IMR-90 (cell line): ENCODE data around the gene NLGN3. TPM values are rescaled to one million over a fixed set of nuclear protein-coding genes. Genes with fewer than 3 reads are reported as not detected.

Experiments used
- ATAC-seq: fragments of 200-7000 bp; cut with Tn5 transposase; 2 replicates; pipeline ENCODE4 v1.9.1; 2020; ENCODE audit warnings: low read depth, mild to moderate bottlenecking, moderate library complexity
- BruUV-seq: library from RNA; stranded (reverse); fragments of 400-500 nt; replicated peaks from 2 replicates; lab custom pipeline; 2021; lab: Mats Ljungman, UMichigan
- CTCF ChIA-PET: fragments of 300-600 bp; formaldehyde crosslinking; extraction: SDS; loops from one replicate; lab custom pipeline; 2021; ENCODE audit warnings: antibody characterized with exemption; lab: Yijun Ruan, JAX
- POLR2A ChIA-PET: fragments of 300-600 bp; sonication (Branson Sonifier 250); formaldehyde crosslinking; loops from one replicate; lab custom pipeline; 2022; ENCODE audit warnings: antibody characterized with exemption; ENCODE audit not compliant: unreplicated experiment; lab: Charles Lee
- DNase-seq: peaks from one replicate; pipeline ENCODE4 v3.0.0; 2013
- H2AFZ ChIP-seq: replicated peaks from 2 replicates; pipeline ENCODE3; 2013; ENCODE audit warnings: low read length, mild to moderate bottlenecking; ENCODE audit not compliant: poor library complexity
- H2AK5ac ChIP-seq: 2 replicates; pipeline ENCODE4 v1.6.1; 2013; ENCODE audit warnings: low read depth, low read length, inconsistent platforms
- H2AK9ac ChIP-seq: replicated peaks from 2 replicates; pipeline ENCODE3; 2013; ENCODE audit warnings: mild to moderate bottlenecking, low read depth, low read length, moderate library complexity; ENCODE audit not compliant: poor library complexity
- H2BK120ac ChIP-seq: 2 replicates; pipeline ENCODE4 v1.6.1; 2013; ENCODE audit warnings: low read depth, low read length, inconsistent platforms
- H2BK15ac ChIP-seq: 3 replicates; pipeline ENCODE4 v1.6.1; 2013; ENCODE audit warnings: low read depth, low read length, inconsistent platforms
- H2BK20ac ChIP-seq: 2 replicates; pipeline ENCODE4 v1.6.1; 2013; ENCODE audit warnings: low read depth, mild to moderate bottlenecking, inconsistent platforms, low read length, moderate library complexity
- H2BK5ac ChIP-seq: 2 replicates; pipeline ENCODE4 v1.6.1; 2013; ENCODE audit warnings: mild to moderate bottlenecking, low read depth, low read length, inconsistent platforms; ENCODE audit not compliant: poor library complexity, severe bottlenecking
- H3K14ac ChIP-seq: replicated peaks from 2 replicates; pipeline ENCODE4 v1.6.1; 2013; ENCODE audit warnings: low read depth, low read length, inconsistent platforms
- H3K18ac ChIP-seq: 2 replicates; pipeline ENCODE4 v1.6.1; 2013; ENCODE audit warnings: low read depth, low read length, control low read depth
- H3K23ac ChIP-seq: 2 replicates; pipeline ENCODE4 v1.6.1; 2013; ENCODE audit warnings: low read depth, low read length, inconsistent platforms
- H3K27ac ChIP-seq: 2 replicates; pipeline ENCODE4 v1.5.1; 2013; ENCODE audit warnings: mild to moderate bottlenecking, control low read depth, low read length; ENCODE audit not compliant: insufficient read depth
- H3K27me3 ChIP-seq: 2 replicates; pipeline ENCODE4 v1.6.1; 2013; ENCODE audit warnings: low read length; ENCODE audit not compliant: control insufficient read depth, insufficient read depth
- H3K36me3 ChIP-seq: 2 replicates; pipeline ENCODE4 v1.6.1; 2013; ENCODE audit warnings: low read length, mixed read lengths; ENCODE audit not compliant: control insufficient read depth, insufficient read depth
- H3K4ac ChIP-seq: 2 replicates; pipeline ENCODE4 v1.6.1; 2013; ENCODE audit warnings: low read depth, low read length, inconsistent platforms
- H3K4me1 ChIP-seq: 2 replicates; pipeline ENCODE4 v1.6.1; 2013; ENCODE audit warnings: low read length, mixed read lengths; ENCODE audit not compliant: control insufficient read depth, insufficient read depth
- H3K4me2 ChIP-seq: 2 replicates; pipeline ENCODE4 v1.6.1; 2013; ENCODE audit warnings: low read depth, mild to moderate bottlenecking, control low read depth, low read length, moderate library complexity
- H3K4me3 ChIP-seq: 2 replicates; pipeline ENCODE4 v1.5.1; 2013; ENCODE audit warnings: low read depth, mild to moderate bottlenecking, control low read depth, low read length, moderate library complexity; ENCODE audit not compliant: insufficient read depth
- H3K56ac ChIP-seq: 2 replicates; pipeline ENCODE4 v1.6.1; 2013; ENCODE audit warnings: low read length, inconsistent platforms; ENCODE audit not compliant: insufficient read depth; ENCODE audit errors: extremely low read depth
- H3K79me1 ChIP-seq, 2 experiments: 2 replicates each; pipeline ENCODE4 v1.6.1; 2013; ENCODE audit warnings: low read length in 2 of 2, inconsistent platforms in 1 of 2, low read depth in 1 of 2
- H3K9ac ChIP-seq: 2 replicates; pipeline ENCODE4 v1.6.1; 2013; ENCODE audit warnings: low read depth, low read length, control low read depth
- H3K9me1 ChIP-seq: 2 replicates; pipeline ENCODE4 v1.6.1; 2013; ENCODE audit warnings: low read length, inconsistent platforms; ENCODE audit not compliant: insufficient read depth
- H3K9me3 ChIP-seq: 2 replicates; pipeline ENCODE4 v1.6.1; 2013; ENCODE audit warnings: low read length; ENCODE audit not compliant: control insufficient read depth, insufficient read depth
- H4K20me1 ChIP-seq: 2 replicates; pipeline ENCODE4 v1.6.1; 2013; ENCODE audit warnings: low read length, inconsistent platforms; ENCODE audit not compliant: insufficient read depth
- H4K5ac ChIP-seq: 2 replicates; pipeline ENCODE4 v1.6.1; 2013; ENCODE audit warnings: mild to moderate bottlenecking, low read depth, low read length, control low read depth
- H4K8ac ChIP-seq, 2 experiments: 2 replicates each; pipeline ENCODE4 v1.6.1; 2013; ENCODE audit warnings: low read depth in 2 of 2, low read length in 2 of 2, control low read depth in 1 of 2, inconsistent platforms in 1 of 2
- H4K91ac ChIP-seq: 2 replicates; pipeline ENCODE4 v1.6.1; 2013; ENCODE audit warnings: low read depth, low read length, inconsistent platforms; ENCODE audit not compliant: insufficient read depth
- BHLHE40 ChIP-seq: fragments of 150-350 bp; IDR thresholded peaks from 2 replicates; pipeline ENCODE4 v1.6.1; 2016; ENCODE audit warnings: mild to moderate bottlenecking, low read depth, low read length
- CEBPB ChIP-seq: IDR thresholded peaks from 2 replicates; pipeline ENCODE4 v1.6.1; 2012; ENCODE audit warnings: low read depth, low read length, improper control_type of control experiment
- CTCF ChIP-seq: conservative IDR thresholded peaks from 2 replicates; pipeline ENCODE4 v1.5.1; 2012; ENCODE audit warnings: mild to moderate bottlenecking, low read depth, low read length, improper control_type of control experiment
- ELK1 ChIP-seq: fragments of 150-350 bp; IDR thresholded peaks from 2 replicates; pipeline ENCODE4 v1.6.1; 2016; ENCODE audit warnings: low read depth, mild to moderate bottlenecking, low read length, moderate library complexity, borderline replicate concordance
- FOS ChIP-seq: fragments of 150-350 bp; IDR thresholded peaks from 2 replicates; pipeline ENCODE4 v1.6.1; 2016; ENCODE audit warnings: low read depth, low read length
- MAFK ChIP-seq: IDR thresholded peaks from 2 replicates; pipeline ENCODE4 v1.6.1; 2012; ENCODE audit warnings: low read depth, low read length, improper control_type of control experiment
- MAZ ChIP-seq: IDR thresholded peaks from 2 replicates; pipeline ENCODE4 v1.6.1; 2012; ENCODE audit warnings: low read depth, mild to moderate bottlenecking, low read length, improper control_type of control experiment, moderate library complexity, borderline replicate concordance
- MXI1 ChIP-seq: IDR thresholded peaks from 2 replicates; pipeline ENCODE4 v1.6.1; 2012; ENCODE audit warnings: low read depth, mild to moderate bottlenecking, low read length, moderate library complexity, borderline replicate concordance
- NFE2L2 ChIP-seq: fragments of 150-350 bp; IDR thresholded peaks from 2 replicates; pipeline ENCODE4 v1.6.1; 2016; ENCODE audit warnings: low read depth, mild to moderate bottlenecking, low read length
- POLR2A ChIP-seq: IDR thresholded peaks from 2 replicates; pipeline ENCODE4 v1.6.1; 2012; ENCODE audit warnings: mild to moderate bottlenecking, low read depth, low read length
- RAD21 ChIP-seq: IDR thresholded peaks from 2 replicates; pipeline ENCODE4 v1.6.1; 2012; ENCODE audit warnings: low read length, improper control_type of control experiment
- RCOR1 ChIP-seq: IDR thresholded peaks from 2 replicates; pipeline ENCODE4 v1.6.1; 2012; ENCODE audit warnings: mild to moderate bottlenecking, low read length, improper control_type of control experiment; ENCODE audit not compliant: insufficient replicate concordance
- RFX5 ChIP-seq: IDR thresholded peaks from 2 replicates; pipeline ENCODE4 v1.8.0; 2012; ENCODE audit warnings: low read depth, mild to moderate bottlenecking, low read length, moderate library complexity
- SMC3 ChIP-seq: fragments of 150-350 bp; IDR thresholded peaks from 2 replicates; pipeline ENCODE4 v1.6.1; 2016; ENCODE audit warnings: low read depth, mild to moderate bottlenecking, antibody characterized with exemption, low read length, moderate library complexity
- USF2 ChIP-seq: fragments of 150-350 bp; IDR thresholded peaks from 2 replicates; pipeline ENCODE4 v1.6.1; 2017; ENCODE audit warnings: mild to moderate bottlenecking, antibody characterized with exemption, low read length, low read depth
- WGBS, 2 experiments: methylation state at CpG; one replicate each; pipeline versions ENCODE4 v1.1.5 to v1.1.7; 2013; ENCODE audit warnings: missing lambda C conversion rate in 2 of 2; ENCODE audit not compliant: insufficient read length in 1 of 2; ENCODE audit errors: extremely low coverage in 2 of 2; 5-methylcytosine and 5-hydroxymethylcytosine counted together
- dilution Hi-C: fragments of 300-500 bp; cut with HindIII; formaldehyde crosslinking; loops from one replicate; pipeline ENCODE4 v1.14.3; 2018; ENCODE audit warnings: low sequenced_read_pairs; ENCODE audit not compliant: unreplicated experiment
- in situ Hi-C: fragments of 300-500 bp; cut with MboI; formaldehyde crosslinking; loops from 3 replicates; pipeline ENCODE4 v1.14.3; 2019; ENCODE audit warnings: low sequenced_read_pairs, inconsistent platforms, mixed read lengths
- intact Hi-C: fragments of 100-400 bp; cut with micrococcal nuclease; formaldehyde crosslinking; loops from 2 replicates; pipeline ENCODE4 v1.10.0; 2022
- polyA plus RNA-seq, 3 experiments: library from polyadenylated mRNA; depleted of rRNA; stranded (reverse); fragments of >200 nt; gene quantifications; 2 replicates each; pipeline ENCODE4 v1.2.3, GENCODE V29; 2012; ENCODE audit warnings: low replicate concordance in 1 of 3
- total RNA-seq: library from RNA; depleted of rRNA; stranded (reverse); fragments of >200 nt; gene quantifications from 2 replicates; pipeline ENCODE4 v1.2.3, GENCODE V29; 2012

The NLGN3 gene
- total and polyA plus RNA-seq, 2 of the 4 experiments (the other 2 are of a cell fraction): 0.18 to 0.39 TPM

GRCh38 chrX:71128166-71128833 lies 16.3 kb upstream of the NLGN3 start:
- ChIA-PET POLR2A (no interaction called here), CTCF (interaction anchor here (0.6 kb wide), 3 partner anchors 29 to 351 kb away, joined by 3 read pairs; no protein-coding TSS in a partner anchor)
- no peaks in the 10 kb centered on the region; the same call in 1 of the 2 replicates for H3K27me3 ChIP-seq
- peaks cover 0 to 5% of the 10 kb centered on the region in 2 experiments; a peak in 1 of 4 replicates for H3K79me1 ChIP-seq
- DNase-seq (peak; percentile 64), ATAC-seq (peak; percentile 78)
- H2BK20ac ChIP-seq: no peak overlapping the region
- H2AFZ ChIP-seq: no peak overlapping the region
- BruUV-seq: no TSS peak
- H3K9ac ChIP-seq: no peak overlapping the region
- no peak overlapping the region for H3K18ac ChIP-seq
- in situ Hi-C loops: no loop called here
- H4K91ac ChIP-seq: no peak overlapping the region
- intact Hi-C loops: loop anchor here (5.0 kb wide), 1 partner anchor 61 kb away; the partner anchor contains the start of gene SNX12
- H2BK120ac ChIP-seq: no peak overlapping the region
- H3K4me3 ChIP-seq: no peak overlapping the region
- TF ChIP-seq MAFK (no peak), MAZ (no peak), RFX5 (no peak), SMC3 (no peak), USF2 (no peak), MXI1 (no peak), BHLHE40 (no peak), CEBPB (no peak), ELK1 (no peak), RAD21 (no peak), RCOR1 (no peak), CTCF (no peak), NFE2L2 (no peak), POLR2A (no peak), FOS (no peak)
- no peak overlapping the region for H2AK5ac ChIP-seq
- no peak overlapping the region for H3K4me2 ChIP-seq
- no peaks in the 10 kb centered on the region for H3K4me1 ChIP-seq
- no peak overlapping the region for H2BK15ac ChIP-seq
- H3K23ac ChIP-seq: no peak overlapping the region
- H2AK9ac ChIP-seq: no peak overlapping the region
- H4K8ac ChIP-seq: no peak overlapping the region
- peaks cover 60% of the 10 kb centered on the region for H3K36me3 ChIP-seq
- dilution Hi-C loops: no loop called here
- no peak overlapping the region for H3K4ac ChIP-seq
- no peak overlapping the region for H3K14ac ChIP-seq
- no peak overlapping the region for H3K27ac ChIP-seq
- H4K20me1 ChIP-seq: peaks cover 5% of the 10 kb centered on the region; the same call in 1 of the 2 replicates
- H4K5ac ChIP-seq: no peak overlapping the region
- H3K9me3 ChIP-seq: no peaks in the 10 kb centered on the region
- 62% methylated on average over 7 of the region's 12 CpGs; no CpG with 5 or more reads in 1 of the 2 experiments for WGBS, 2 experiments
- H3K9me1 ChIP-seq: no peaks in the 10 kb centered on the region
- H2BK5ac ChIP-seq: no peak overlapping the region
- H3K56ac ChIP-seq: no peak overlapping the region
